GM12892 (cell line): ENCODE results near the gene ACSL1.

ENCODE experiments used
- POLR2A ChIP-seq: IDR thresholded peaks from 2 replicates; pipeline ENCODE4 v1.6.1; 2011; ENCODE audit warnings: low read depth, low read length, control low read depth
- POLR2AphosphoS5 ChIP-seq: IDR thresholded peaks from 2 replicates; pipeline ENCODE4 v1.6.1; 2011; ENCODE audit warnings: low read depth, low read length, control low read depth
- TAF1 ChIP-seq: IDR thresholded peaks from 2 replicates; pipeline ENCODE4 v1.6.1; 2011; ENCODE audit warnings: low read depth, mild to moderate bottlenecking, control low read depth, low read length, borderline replicate concordance

DNA sequence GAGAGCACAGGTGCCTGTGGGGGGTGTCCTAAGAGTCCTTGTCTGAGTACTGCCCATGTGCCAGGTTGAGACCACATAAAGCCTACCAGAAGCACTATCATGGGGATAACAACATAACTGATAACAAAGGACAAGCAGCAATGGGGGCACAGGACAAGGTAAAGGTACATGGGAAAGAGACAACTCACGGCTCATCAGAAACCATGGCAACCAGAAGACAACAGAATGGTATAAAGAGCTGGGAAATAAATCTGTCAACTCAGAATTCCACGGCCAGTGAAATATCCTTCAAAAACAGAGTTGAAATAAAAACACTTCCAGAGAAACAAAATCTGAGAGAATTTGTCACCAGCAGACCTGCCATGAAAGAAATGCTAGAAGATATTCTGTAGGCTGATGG lies 111.9 kb downstream of the ACSL1 start:
- no peak for TF ChIP-seq POLR2A
- TF ChIP-seq TAF1 = no peak
- TF ChIP-seq POLR2AphosphoS5 = no peak
